ENCODE data around the gene USP4. TPM values are rescaled to one million over a fixed set of nuclear protein-coding genes. Genes with fewer than 3 reads are reported as not detected.

Gene USP4
- total RNA-seq, 4 donors from 2014 or later: 19.8 to 32.6 (median 28.5) TPM

GRCh38 chr3:49324768-49325167, 15.1 kb downstream of the USP4 start:
- no peaks in the 10 kb centered on the region for H3K9me3 ChIP-seq
- intact Hi-C loops (cut with DNase I): no loop called here
- no peak for DNase-seq
- peaks cover 83 to 85% of the 10 kb centered on the region in 2 donors for H3K36me3 ChIP-seq
- no peak overlapping the region for H3K4me3 ChIP-seq (replicated peaks in 1 of 3)
- H3K4me1 ChIP-seq: no peaks in the 10 kb centered on the region
- WGBS, 2 donors: 91 to 92% methylated on average over 7 of the region's 7 CpGs
- TF ChIP-seq POLR2A (IDR thresholded peaks at IDR 0.05): no peak
- TF ChIP-seq CTCF (IDR thresholded peaks at IDR 0.05): no peak
- no peak overlapping the region for H3K27ac ChIP-seq
- no peaks in the 10 kb centered on the region for H3K27me3 ChIP-seq

- Histone ChIP-seq H3K36me3 (peaks cover 36 to 45% of the 10 kb centered on the region in 2 donors), H3K4me3 (replicated peaks in 1 of 3) (no peak overlapping the region)
Measured at GRCh38 chr3:49316696-49317457, 23.0 kb downstream of the USP4 start.

GRCh38 chr3:49313896-49314688, 25.8 kb downstream of the USP4 start:
- TF ChIP-seq POLR2A (IDR thresholded peaks at IDR 0.05) (no peak), CTCF (IDR thresholded peaks at IDR 0.05) (no peak)
- peaks cover 29 to 36% of the 10 kb centered on the region in 2 donors for H3K36me3 ChIP-seq
- 80 to 95% methylated on average over 1 of the region's 1 CpG for WGBS, 2 donors

More at GRCh38 chr3:49316696-49317457, 23.0 kb downstream of the USP4 start:
- intact Hi-C loops (cut with DNase I): no loop called here
- TF ChIP-seq CTCF (IDR thresholded peaks at IDR 0.05): no peak
- no peak for TF ChIP-seq POLR2A (IDR thresholded peaks at IDR 0.05)
- Histone ChIP-seq H3K4me1 (no peaks in the 10 kb centered on the region), H3K9me3 (no peaks in the 10 kb centered on the region), H3K27me3 (no peaks in the 10 kb centered on the region), H3K27ac (no peak overlapping the region)
- DNase-seq: no peak
- WGBS, 2 donors: 92 to 97% methylated on average over 13 to 15 of the region's 16 CpGs

GRCh38 chr3:49311283-49311682, 28.6 kb downstream of the USP4 start:
- Histone ChIP-seq H3K27ac (no peak overlapping the region), H3K36me3 (peaks cover 17 to 38% of the 10 kb centered on the region in 2 donors), H3K9me3 (no peaks in the 10 kb centered on the region), H3K4me1 (no peaks in the 10 kb centered on the region), H3K27me3 (no peaks in the 10 kb centered on the region), H3K4me3 (replicated peaks in 1 of 3) (no peak overlapping the region)
- no peak for TF ChIP-seq POLR2A (IDR thresholded peaks at IDR 0.05)
- no peak for TF ChIP-seq CTCF (IDR thresholded peaks at IDR 0.05)
- DNase-seq: no peak
- intact Hi-C loops (cut with DNase I): no loop called here
- 91 to 95% methylated on average over 3 of the region's 3 CpGs for WGBS, 2 donors

More at GRCh38 chr3:49313896-49314688, 25.8 kb downstream of the USP4 start:
- Histone ChIP-seq H3K4me3 (replicated peaks in 1 of 3) (no peak overlapping the region), H3K27me3 (no peaks in the 10 kb centered on the region), H3K27ac (no peak overlapping the region), H3K4me1 (no peaks in the 10 kb centered on the region), H3K9me3 (no peaks in the 10 kb centered on the region)
- DNase-seq: no peak
- intact Hi-C loops (cut with DNase I): no loop called here

GRCh38 chr3:49310677-49311076, 29.2 kb downstream of the USP4 start:
- Histone ChIP-seq H3K27ac (no peak overlapping the region), H3K27me3 (no peaks in the 10 kb centered on the region), H3K36me3 (peaks cover 20 to 39% of the 10 kb centered on the region in 2 donors), H3K4me1 (no peaks in the 10 kb centered on the region), H3K9me3 (no peaks in the 10 kb centered on the region), H3K4me3 (replicated peaks in 1 of 3) (no peak overlapping the region)
- intact Hi-C loops (cut with DNase I): no loop called here
- WGBS, 2 donors: 96 to 100% methylated on average over 1 of the region's 1 CpG
- DNase-seq: no peak
- TF ChIP-seq CTCF (IDR thresholded peaks at IDR 0.05) (no peak), POLR2A (IDR thresholded peaks at IDR 0.05) (no peak)
